Measurements from ENCODE around the gene LINGO3.
A peak's percentile ranks its signal among the peaks of the same experiment; 100 is the strongest.

LINGO3 gene

GRCh38 chr19:2326699-2327360, 18.9 kb upstream of the LINGO3 start:
- no peak for DNase-seq

GRCh38 chr19:2325281-2326046, 17.5 kb upstream of the LINGO3 start:
- no peak for DNase-seq

GRCh38 chr19:2324220-2324948, 16.4 kb upstream of the LINGO3 start:
- no peak for DNase-seq

- no peak for DNase-seq
Observed at GRCh38 chr19:2323707-2324106, 15.8 kb upstream of the LINGO3 start.

- no peak for DNase-seq
Observed at GRCh38 chr19:2321565-2322283, 13.8 kb upstream of the LINGO3 start.

- no peak for DNase-seq
Observed at GRCh38 chr19:2320939-2321338, 13.0 kb upstream of the LINGO3 start.

GRCh38 chr19:2320049-2320448, 12.1 kb upstream of the LINGO3 start:
- no peak for DNase-seq

- DNase-seq: no peak
Observed at GRCh38 chr19:2319551-2319950, 11.6 kb upstream of the LINGO3 start.

- no peak for DNase-seq
Observed at GRCh38 chr19:2318923-2319322, 11.0 kb upstream of the LINGO3 start.

GRCh38 chr19:2317756-2318155, 9.8 kb upstream of the LINGO3 start:
- no peak for DNase-seq

GRCh38 chr19:2317300-2317699, 9.3 kb upstream of the LINGO3 start:
- DNase-seq: no peak

GRCh38 chr19:2315818-2316353, 7.9 kb upstream of the LINGO3 start:
- peak; percentile 80 for DNase-seq

GRCh38 chr19:2315121-2315817, 7.3 kb upstream of the LINGO3 start:
- no peak for DNase-seq

- DNase-seq: no peak
Observed at GRCh38 chr19:2312820-2313501, 5.0 kb upstream of the LINGO3 start.

- DNase-seq: no peak
Observed at GRCh38 chr19:2311093-2311492, 3.1 kb upstream of the LINGO3 start.

GRCh38 chr19:2309734-2310362, 1.9 kb upstream of the LINGO3 start:
- DNase-seq: peak; percentile 77

GRCh38 chr19:2307518-2308012, 389 bp downstream of the LINGO3 start:
- no peak for DNase-seq

GRCh38 chr19:2306971-2307370, 983 bp downstream of the LINGO3 start:
- DNase-seq: no peak

- no peak for DNase-seq
Observed at GRCh38 chr19:2306281-2306806, 1.6 kb downstream of the LINGO3 start.

- DNase-seq: no peak
Observed at GRCh38 chr19:2305452-2306280, 2.3 kb downstream of the LINGO3 start.
